ENCODE results near the gene SFRP4.

Gene SFRP4

GRCh38 chr7:37908221-37908788 is 8.3 kb downstream of the SFRP4 start:
- no peak for TF ChIP-seq TEAD4 (IDR thresholded peaks at IDR 0.05)

GRCh38 chr7:37901890-37902524 is 14.6 kb downstream of the SFRP4 start:
- no peak for TF ChIP-seq CREB1 (IDR thresholded peaks at IDR 0.05; ENCODE audit: low read depth)
- no peak for TF ChIP-seq FOXM1 (IDR thresholded peaks at IDR 0.05; ENCODE audit: borderline replicate concordance, low read depth)
- TF ChIP-seq TEAD4 (IDR thresholded peaks at IDR 0.05): 0 out of 2 replicates have a peak, but pooled peaks have one; percentile 21
- TF ChIP-seq EGR1 (IDR thresholded peaks at IDR 0.05): no peak
- TF ChIP-seq NFIC (IDR thresholded peaks at IDR 0.05): 0 out of 2 replicates have a peak, but pooled peaks have one; percentile 12
- TF ChIP-seq USF1 (IDR thresholded peaks at IDR 0.05): no peak
- no peak for TF ChIP-seq TAF1 (IDR thresholded peaks at IDR 0.05; ENCODE audit: low read depth)
- no peak for TF ChIP-seq MAX (IDR thresholded peaks at IDR 0.05)

- no peak for TF ChIP-seq TEAD4 (IDR thresholded peaks at IDR 0.05)
- TF ChIP-seq USF1 (IDR thresholded peaks at IDR 0.05): no peak
- TF ChIP-seq RAD21 (IDR thresholded peaks at IDR 0.05; ENCODE audit: low read depth): peak; percentile 55
These were observed 15.3 kb downstream of the SFRP4 start for GRCh38 chr7:37901236-37901827.

GRCh38 chr7:37899712-37900247 is 16.8 kb downstream of the SFRP4 start:
- TF ChIP-seq TAF1 (IDR thresholded peaks at IDR 0.05; ENCODE audit: low read depth) (no peak), FOXM1 (IDR thresholded peaks at IDR 0.05; ENCODE audit: borderline replicate concordance, low read depth) (no peak), REST (IDR thresholded peaks at IDR 0.05; ENCODE audit: low read depth) (no peak), NFIC (IDR thresholded peaks at IDR 0.05) (no peak), YY1 (IDR thresholded peaks at IDR 0.05; ENCODE audit: low read depth) (no peak), EGR1 (IDR thresholded peaks at IDR 0.05) (no peak), USF1 (IDR thresholded peaks at IDR 0.05) (no peak), TEAD4 (IDR thresholded peaks at IDR 0.05) (no peak), CEBPB (IDR thresholded peaks at IDR 0.05) (no peak), RAD21 (IDR thresholded peaks at IDR 0.05; ENCODE audit: low read depth) (no peak), ZBTB7A (IDR thresholded peaks at IDR 0.05; ENCODE audit: low read depth) (no peak), MAX (IDR thresholded peaks at IDR 0.05) (no peak), CREB1 (IDR thresholded peaks at IDR 0.05; ENCODE audit: low read depth) (no peak), TCF12 (IDR thresholded peaks at IDR 0.05; ENCODE audit: low read depth) (no peak), EP300 (IDR thresholded peaks at IDR 0.05; ENCODE audit: borderline replicate concordance) (no peak)

- TF ChIP-seq EGR1 (IDR thresholded peaks at IDR 0.05) (no peak), EP300 (IDR thresholded peaks at IDR 0.05; ENCODE audit: borderline replicate concordance) (no peak), TCF12 (IDR thresholded peaks at IDR 0.05; ENCODE audit: low read depth) (no peak), NFIC (IDR thresholded peaks at IDR 0.05) (no peak), RAD21 (IDR thresholded peaks at IDR 0.05; ENCODE audit: low read depth) (no peak), TEAD4 (IDR thresholded peaks at IDR 0.05) (no peak), CREB1 (IDR thresholded peaks at IDR 0.05; ENCODE audit: low read depth) (no peak), YY1 (IDR thresholded peaks at IDR 0.05; ENCODE audit: low read depth) (no peak), REST (IDR thresholded peaks at IDR 0.05; ENCODE audit: low read depth) (no peak), MAX (IDR thresholded peaks at IDR 0.05) (no peak), FOXM1 (IDR thresholded peaks at IDR 0.05; ENCODE audit: borderline replicate concordance, low read depth) (no peak), TAF1 (IDR thresholded peaks at IDR 0.05; ENCODE audit: low read depth) (no peak), ZBTB7A (IDR thresholded peaks at IDR 0.05; ENCODE audit: low read depth) (no peak)
These were observed 21.9 kb downstream of the SFRP4 start for GRCh38 chr7:37894671-37895070.

Data from Ishikawa (cell line).